CD4-positive, alpha-beta T cell treated with Interleukin-4 for 4 hours (primary cell): Measurements from ENCODE around the gene FRYL.

Source experiments
- DNase-seq: peaks from one replicate; pipeline ENCODE4 v3.0.0-alpha.2; 2020

The FRYL gene

GRCh38 chr4:48602763-48603162 lies 177.3 kb downstream of the FRYL start:
- DNase-seq, result no peak

- DNase-seq, result no peak
These were observed 177.9 kb downstream of the FRYL start for GRCh38 chr4:48602222-48602621.

- no peak for DNase-seq
These were observed 183.7 kb downstream of the FRYL start for GRCh38 chr4:48596336-48596735.

- DNase-seq, result no peak
These were observed 185.9 kb downstream of the FRYL start for GRCh38 chr4:48594180-48594579.

- no peak for DNase-seq
These were observed 188.7 kb downstream of the FRYL start for GRCh38 chr4:48591372-48591771.

- no peak for DNase-seq
These were observed 189.2 kb downstream of the FRYL start for GRCh38 chr4:48590884-48591283.

GRCh38 chr4:48589098-48589445 lies 191.0 kb downstream of the FRYL start:
- no peak for DNase-seq

GRCh38 chr4:48588230-48589097 lies 191.6 kb downstream of the FRYL start:
- DNase-seq, result no peak

- no peak for DNase-seq
These were observed 194.7 kb downstream of the FRYL start for GRCh38 chr4:48585401-48585800.

- DNase-seq, result peak; percentile 66
These were observed 201.7 kb downstream of the FRYL start for GRCh38 chr4:48578132-48578968.

- no peak for DNase-seq
These were observed 204.1 kb downstream of the FRYL start for GRCh38 chr4:48575964-48576363.

GRCh38 chr4:48571471-48571870 lies 208.6 kb downstream of the FRYL start:
- DNase-seq, result no peak

- DNase-seq, result no peak
These were observed 209.3 kb downstream of the FRYL start for GRCh38 chr4:48570646-48571220.

- no peak for DNase-seq
These were observed 214.1 kb downstream of the FRYL start for GRCh38 chr4:48566034-48566384.

- no peak for DNase-seq
These were observed 214.6 kb downstream of the FRYL start for GRCh38 chr4:48565362-48566033.

- DNase-seq, result no peak
These were observed 215.9 kb downstream of the FRYL start for GRCh38 chr4:48564151-48564550.

GRCh38 chr4:48558819-48559218 lies 221.3 kb downstream of the FRYL start:
- DNase-seq, result no peak

- DNase-seq, result no peak
These were observed 222.1 kb downstream of the FRYL start for GRCh38 chr4:48558026-48558425.

- DNase-seq, result no peak
These were observed 222.6 kb downstream of the FRYL start for GRCh38 chr4:48557478-48557877.

- DNase-seq, result no peak
These were observed 223.8 kb downstream of the FRYL start for GRCh38 chr4:48556268-48556667.

- no peak for DNase-seq
These were observed 225.5 kb downstream of the FRYL start for GRCh38 chr4:48554606-48555005.

- no peak for DNase-seq
These were observed 226.4 kb downstream of the FRYL start for GRCh38 chr4:48553720-48554119.

GRCh38 chr4:48546336-48546735 lies 233.7 kb downstream of the FRYL start:
- DNase-seq, result peak; percentile 13
